Ovary (tissue), 3 donors: Measurements from ENCODE around the gene CHCHD6.

Experiments used
- EP300 ChIP-seq: sonication (generic); formaldehyde crosslinking; IDR thresholded peaks from one replicate; pipeline ENCODE4 v1.6.1; 2017; ENCODE audit warnings: antibody characterized with exemption
- POLR2A ChIP-seq: fragments of 450-650 bp; IDR thresholded peaks from one replicate; pipeline ENCODE4 v1.6.1; 2017; ENCODE audit warnings: antibody characterized with exemption, mild to moderate bottlenecking, moderate library complexity
- TF ChIP-seq, protein P1 (sequence below), 3 donors: fragments of 450-650 bp in 2 of 3; fragments of 200-600 bp in 1 of 3; IDR thresholded peaks; one replicate each; pipeline versions ENCODE4 v1.5.1 to v1.8.0; 2016 to 2022; ENCODE audit warnings: antibody characterized with exemption in 3 of 3, mild to moderate bottlenecking in 1 of 3
- donor health status: DM: no; HTN: no; CAD: no.

DNA sequence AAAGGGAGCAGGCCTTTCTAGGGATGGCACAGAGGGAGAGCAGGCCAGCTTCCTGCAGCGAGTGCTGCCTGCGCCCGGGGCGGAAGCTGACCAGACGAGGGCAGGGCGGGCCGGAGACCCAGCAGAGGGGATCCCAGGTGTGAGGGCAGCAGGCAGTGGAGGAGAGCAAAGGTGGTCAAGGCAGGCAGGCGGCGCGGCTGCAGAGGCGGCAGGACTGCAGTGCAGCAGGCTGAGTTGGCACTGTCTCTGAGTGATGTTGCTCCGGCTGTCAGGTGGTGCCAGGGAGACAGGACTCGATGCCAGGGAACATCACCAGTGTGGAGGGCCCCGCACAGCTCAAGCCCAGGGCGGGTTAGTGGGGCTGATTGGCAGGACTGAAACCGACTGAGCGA lies 256.6 kb downstream of the CHCHD6 start:
- TF ChIP-seq, protein P1, sequence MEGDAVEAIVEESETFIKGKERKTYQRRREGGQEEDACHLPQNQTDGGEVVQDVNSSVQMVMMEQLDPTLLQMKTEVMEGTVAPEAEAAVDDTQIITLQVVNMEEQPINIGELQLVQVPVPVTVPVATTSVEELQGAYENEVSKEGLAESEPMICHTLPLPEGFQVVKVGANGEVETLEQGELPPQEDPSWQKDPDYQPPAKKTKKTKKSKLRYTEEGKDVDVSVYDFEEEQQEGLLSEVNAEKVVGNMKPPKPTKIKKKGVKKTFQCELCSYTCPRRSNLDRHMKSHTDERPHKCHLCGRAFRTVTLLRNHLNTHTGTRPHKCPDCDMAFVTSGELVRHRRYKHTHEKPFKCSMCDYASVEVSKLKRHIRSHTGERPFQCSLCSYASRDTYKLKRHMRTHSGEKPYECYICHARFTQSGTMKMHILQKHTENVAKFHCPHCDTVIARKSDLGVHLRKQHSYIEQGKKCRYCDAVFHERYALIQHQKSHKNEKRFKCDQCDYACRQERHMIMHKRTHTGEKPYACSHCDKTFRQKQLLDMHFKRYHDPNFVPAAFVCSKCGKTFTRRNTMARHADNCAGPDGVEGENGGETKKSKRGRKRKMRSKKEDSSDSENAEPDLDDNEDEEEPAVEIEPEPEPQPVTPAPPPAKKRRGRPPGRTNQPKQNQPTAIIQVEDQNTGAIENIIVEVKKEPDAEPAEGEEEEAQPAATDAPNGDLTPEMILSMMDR (IDR thresholded peaks at IDR 0.05): no peak
- no peak for TF ChIP-seq POLR2A
- no peak for TF ChIP-seq EP300
